Measurements from ENCODE around the gene LRP1.

- TF ChIP-seq POLR2A (IDR thresholded peaks at IDR 0.05; ENCODE audit: low read depth, low read length) (no peak), POLR2AphosphoS5 (IDR thresholded peaks at IDR 0.05; ENCODE audit: low read depth, low read length) (no peak), TAF1 (IDR thresholded peaks at IDR 0.05; ENCODE audit: borderline replicate concordance, low read depth, low read length) (no peak)
Observed at GRCh38 chr12:57142727-57143126, 14.4 kb downstream of the LRP1 start.

Data from GM12892 (cell line).